Diencephalon (tissue), 1 donor: ENCODE results near the gene ZFP91. TPM values are rescaled to one million over a fixed set of nuclear protein-coding genes. Genes with fewer than 3 reads are reported as not detected.

Source experiments
- total RNA-seq: library from RNA; depleted of rRNA; stranded (reverse); fragments of >200 nt; gene quantifications from one replicate; pipeline ENCODE4 v1.2.3, GENCODE V29; 2014

Gene ZFP91
- 53.5 TPM for total RNA-seq

DNA sequence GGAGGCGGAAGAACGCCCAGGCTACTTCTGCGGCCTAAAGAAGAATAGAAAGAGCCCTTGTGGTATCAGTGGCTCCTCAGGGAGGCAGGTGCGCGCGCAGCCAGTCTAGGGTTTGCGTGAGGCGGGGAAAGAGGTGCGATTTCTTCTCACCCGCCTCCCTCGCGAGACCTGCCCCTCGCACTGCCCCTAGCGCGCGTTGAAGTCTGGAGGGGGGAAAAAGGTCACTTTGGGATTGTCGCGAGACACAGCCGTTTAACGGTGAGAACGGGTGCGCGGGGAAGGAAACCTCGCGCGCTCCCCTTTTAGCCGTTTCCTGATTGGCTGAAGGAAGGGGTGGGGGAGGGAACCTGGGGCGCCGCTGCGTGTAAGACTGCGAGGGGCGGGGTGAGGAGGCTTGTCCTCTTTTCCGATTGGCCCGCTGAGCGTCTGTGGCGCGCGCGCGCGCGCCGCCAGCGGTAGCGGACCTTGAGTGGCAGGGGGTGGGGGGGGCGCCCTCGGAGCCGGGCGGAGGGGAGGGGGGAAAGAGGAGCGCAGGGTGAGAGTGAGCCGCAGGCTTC lies at the start of gene ZFP91:
Gene ZFP91, plus strand, starts transcription at position 429 of the 557 bp plus-strand sequence. CDS start 219 bp downstream, outside the sequence.

DNA sequence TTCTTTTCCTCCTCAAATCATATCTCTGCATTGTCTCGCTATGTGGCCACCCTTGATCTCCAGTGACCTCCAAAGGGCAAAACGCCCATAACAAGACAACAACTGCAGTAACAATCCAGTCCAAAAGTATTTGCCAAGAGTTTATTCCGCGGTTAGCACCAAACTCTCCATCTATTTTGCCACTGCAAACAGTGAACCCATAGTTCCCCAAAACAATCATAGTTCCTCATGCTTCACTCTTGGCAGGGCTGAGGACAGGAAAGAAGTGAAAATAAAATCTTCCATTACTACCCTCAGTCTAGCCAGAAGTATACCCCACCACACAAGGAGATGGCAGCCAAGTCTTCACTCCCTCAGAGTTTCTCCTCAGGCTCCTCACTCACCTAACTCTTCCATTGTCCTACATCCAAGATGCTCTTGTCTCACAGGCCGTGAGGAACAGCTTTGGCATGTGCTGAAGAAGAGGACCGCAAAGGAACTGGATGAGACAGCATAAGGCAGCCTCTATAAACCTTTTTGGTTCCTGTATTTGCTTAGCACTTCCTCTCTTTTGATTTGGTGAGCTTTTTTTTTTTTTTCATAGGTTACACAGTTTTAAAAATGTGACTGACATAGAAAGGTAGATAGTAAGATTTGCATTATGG lies 3.4 kb upstream of the ZFP91 start, which contains the start of gene LPXN:
Gene LPXN, minus strand, starts transcription at position 480 of the 644 bp plus-strand sequence. Its CDS starts 84 bp downstream, at position 396.

DNA sequence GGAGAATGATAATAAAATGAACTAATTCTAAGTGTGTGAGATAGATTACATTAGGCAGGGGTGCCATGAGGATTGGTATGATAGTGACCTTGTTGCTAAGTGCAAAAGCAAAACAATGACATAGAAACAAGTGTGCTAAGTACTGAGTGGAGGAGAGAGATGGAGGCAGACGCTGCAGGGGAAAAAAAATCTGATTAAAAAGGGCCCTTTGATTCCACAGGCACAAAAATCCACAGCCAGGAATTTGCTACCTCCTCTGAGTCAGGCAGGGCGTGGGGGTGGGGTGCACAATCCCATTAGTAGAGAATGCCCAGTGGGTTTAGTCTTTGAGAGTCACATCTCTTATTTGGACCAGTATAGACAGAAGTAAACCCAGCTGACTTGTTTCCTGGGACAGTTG lies 43.5 kb downstream of the ZFP91 start, which contains the start of gene CNTF:
Gene CNTF, plus strand, starts transcription at position 322 of the 400 bp plus-strand sequence. CDS start 88 bp downstream, outside the sequence.

Other genes with a start within 250 kb of the ZFP91 start
- gene OR5B17, start 220.0 kb upstream of the ZFP91 start, total RNA-seq = not detected
- gene OR5B3, start 172.2 kb upstream of the ZFP91 start, total RNA-seq = not detected
- not detected for gene OR5B2, start 150.9 kb upstream of the ZFP91 start, total RNA-seq
- not detected for gene OR5B12, start 136.8 kb upstream of the ZFP91 start, total RNA-seq
- not detected for gene OR5B21, start 71.0 kb upstream of the ZFP91 start, total RNA-seq
- gene LPXN, start 3.2 kb upstream of the ZFP91 start, total RNA-seq = 4.2 TPM
- gene CNTF, start 43.6 kb downstream of the ZFP91 start, total RNA-seq = 1.6 TPM
- not detected for gene GLYAT, start 152.9 kb downstream of the ZFP91 start, total RNA-seq